HL-60/S4 treated with phorbol 12-myristate 13-acetate at 8.2 ng/mL for 4 days and 3 days (cell line): ENCODE results near the gene PRAMEF27.
"Not testable (repeated sequence)": the region's sequence is repeated elsewhere in the genome, so short reads cannot be mapped to it uniquely, and the experiment has no call there.

Experiments
- in situ Hi-C: fragments of 300-500 bp; cut with MboI; formaldehyde crosslinking; loops from 2 replicates; pipeline ENCODE4 v1.15.0; 2022; ENCODE audit warnings: low sequenced_read_pairs

Gene PRAMEF27

GRCh38 chr1:13056475-13056874 lies at the start of gene PRAMEF27:
TSS of gene PRAMEF27 (minus strand) at chr1:13056575. CDS start at chr1:13053659, 2,916 bp downstream.
- in situ Hi-C loops = not testable (repeated sequence)

- in situ Hi-C loops = not testable (repeated sequence)
Measured at GRCh38 chr1:13070474-13070873, 14.1 kb upstream of the PRAMEF27 start, which contains the start of gene PRAMEF25. TSS of gene PRAMEF25 (plus strand) at chr1:13070774. CDS start at chr1:13073694, 2,920 bp downstream.

GRCh38 chr1:13019846-13020245 lies 36.5 kb downstream of the PRAMEF27 start:
- in situ Hi-C loops = not testable (repeated sequence)

DNA sequence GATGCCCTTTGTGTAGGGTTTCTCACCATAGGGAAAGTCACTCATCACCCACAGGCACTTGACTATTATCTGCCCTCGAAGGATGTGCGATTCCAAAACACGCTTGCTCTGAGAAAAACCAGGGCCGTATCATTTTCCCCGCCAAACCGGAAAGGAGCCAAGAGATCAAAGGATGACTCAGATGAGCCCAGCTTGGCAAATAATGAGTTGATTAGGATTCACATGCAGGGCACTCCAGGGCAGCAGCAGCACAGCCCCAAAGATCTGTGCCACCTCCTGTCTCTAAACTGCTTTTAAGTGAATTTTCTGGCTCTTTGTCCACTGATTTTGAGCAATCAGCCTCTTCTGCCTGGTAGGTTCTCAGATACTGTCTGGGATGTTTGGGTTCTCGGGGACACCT lies 44.4 kb downstream of the PRAMEF27 start:
- in situ Hi-C loops = not testable (repeated sequence)

- in situ Hi-C loops = not testable (repeated sequence)
Measured at GRCh38 chr1:13009348-13009747, 47.0 kb downstream of the PRAMEF27 start.

- in situ Hi-C loops = not testable (repeated sequence)
Measured at GRCh38 chr1:13005732-13006131, 50.6 kb downstream of the PRAMEF27 start.
